SIG-M5 treated with dmso at 0.1 percent for 504 hours (cell line): ENCODE data around the gene VAV2.
"Not testable (repeated sequence)": the region's sequence is repeated elsewhere in the genome, so short reads cannot be mapped to it uniquely, and the experiment has no call there.

Experiments
- DNase-seq: peaks from one replicate; lab custom pipeline; 2025; ENCODE audit not compliant: unreplicated experiment; lab: John Stamatoyannopoulos, UW

VAV2 gene

DNA sequence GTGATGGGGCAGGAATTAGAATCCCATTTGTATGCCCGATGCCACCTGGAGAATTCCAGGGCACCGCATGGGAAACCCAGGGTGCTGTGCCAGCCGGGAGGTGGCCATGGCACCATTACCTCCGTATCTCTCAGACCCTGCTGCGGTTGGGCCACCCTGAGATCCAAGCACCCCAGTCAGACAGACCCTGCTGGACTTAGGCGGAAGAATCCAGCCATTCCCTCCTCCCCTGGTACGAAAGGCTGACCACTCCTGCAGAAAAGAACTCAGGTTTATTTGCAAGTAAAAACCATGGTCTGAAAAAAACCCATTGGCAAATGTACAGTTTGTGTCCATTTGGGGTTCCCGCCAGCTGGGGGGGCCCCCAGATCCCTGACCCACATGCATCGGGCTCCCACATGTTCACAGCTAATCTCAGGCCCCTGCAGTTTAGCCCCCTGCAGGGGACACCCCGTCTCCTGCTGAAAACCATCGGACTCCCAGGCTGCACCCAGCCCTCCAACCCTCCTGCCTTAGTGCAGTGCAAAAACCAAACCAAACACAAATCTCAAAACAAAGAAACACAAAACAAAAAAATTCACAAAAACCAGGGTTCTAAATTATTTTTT, 230.4 kb downstream of the VAV2 start:
- no peak for DNase-seq

DNA sequence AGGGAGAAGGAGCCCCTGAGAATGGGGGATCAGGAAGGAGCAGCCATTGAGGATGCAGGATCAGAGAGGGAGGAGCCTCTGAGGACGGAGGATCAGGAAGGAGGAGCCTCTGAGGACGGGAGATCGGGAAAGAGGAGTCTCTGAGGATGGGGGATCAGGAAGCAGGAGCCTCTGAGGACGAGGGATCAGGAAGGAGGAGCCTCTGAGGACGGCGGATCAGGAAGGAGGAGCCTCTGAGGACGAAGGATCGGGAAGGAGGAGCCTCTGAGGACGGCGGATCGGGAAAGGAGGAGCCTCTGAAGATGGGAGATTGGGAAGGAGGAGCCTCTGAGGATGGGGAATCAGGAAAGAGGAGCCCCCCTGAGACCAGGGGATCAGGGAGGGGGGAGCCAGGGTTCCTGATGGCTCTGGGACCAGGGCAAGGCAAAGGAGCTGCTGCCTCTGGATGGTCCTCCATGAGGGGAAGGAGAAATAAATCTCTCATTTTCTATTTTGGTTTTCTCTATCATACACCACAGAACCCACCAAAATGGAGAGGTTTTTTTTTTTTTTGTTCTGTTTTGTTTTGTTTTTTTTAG, 231.3 kb downstream of the VAV2 start:
- DNase-seq: no peak

DNA sequence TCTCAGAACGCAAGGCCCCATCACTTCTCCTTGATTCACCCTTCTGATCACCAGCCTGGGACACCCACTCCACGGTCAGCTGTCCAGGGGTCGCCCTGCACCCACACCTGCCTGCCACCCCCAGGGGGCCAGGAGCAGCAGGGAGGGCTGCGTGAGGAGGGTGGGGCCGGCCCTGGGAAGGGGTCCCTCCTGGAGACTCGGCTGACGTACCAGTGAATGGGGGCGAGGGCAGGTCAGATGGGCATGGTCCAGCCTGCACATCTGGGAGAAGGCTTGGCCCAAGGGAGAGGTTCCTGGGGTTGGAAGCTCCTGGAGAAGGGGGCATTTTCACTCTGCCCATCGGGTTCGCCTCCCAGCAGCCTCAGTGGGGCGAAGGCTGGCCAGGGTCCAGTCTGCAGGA, 232.2 kb downstream of the VAV2 start:
- no peak for DNase-seq

DNA sequence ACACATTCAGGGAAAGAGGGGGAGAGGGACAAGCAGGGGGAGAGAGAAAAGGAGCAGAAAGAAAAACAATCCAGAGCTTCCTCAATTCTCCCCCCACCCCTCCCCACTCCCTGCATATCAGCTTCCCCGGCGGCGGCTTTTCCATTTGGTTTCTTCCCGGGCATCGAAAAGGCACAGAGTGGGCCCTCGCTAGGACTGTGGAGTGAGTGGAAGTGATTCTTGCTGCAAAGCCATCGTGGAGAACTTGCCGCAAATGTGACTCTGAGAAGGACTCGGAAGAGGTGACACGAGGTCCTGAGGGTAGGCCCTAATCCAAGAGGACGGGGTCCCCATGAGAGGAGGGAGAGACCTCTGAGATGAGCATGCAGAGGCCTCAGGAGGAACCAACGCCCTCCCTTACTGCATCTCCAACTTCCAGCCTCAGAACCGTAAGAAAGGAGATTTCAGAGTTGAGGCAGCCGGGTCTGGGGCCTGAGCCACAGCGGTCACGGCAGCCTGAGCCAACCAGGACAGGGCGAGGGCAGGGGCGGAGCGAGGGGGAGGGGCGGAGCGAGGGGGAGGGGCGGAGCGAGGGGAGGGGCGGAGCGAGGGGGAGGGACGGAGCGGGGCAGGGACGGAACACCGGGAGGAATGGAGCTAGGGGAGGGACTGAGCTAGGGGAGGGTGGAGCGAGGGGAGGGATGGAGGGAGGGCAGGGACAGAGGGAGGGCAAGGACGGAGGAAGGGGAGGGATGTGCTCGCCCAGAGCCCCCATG, 232.8 kb downstream of the VAV2 start:
- DNase-seq: no peak

DNA sequence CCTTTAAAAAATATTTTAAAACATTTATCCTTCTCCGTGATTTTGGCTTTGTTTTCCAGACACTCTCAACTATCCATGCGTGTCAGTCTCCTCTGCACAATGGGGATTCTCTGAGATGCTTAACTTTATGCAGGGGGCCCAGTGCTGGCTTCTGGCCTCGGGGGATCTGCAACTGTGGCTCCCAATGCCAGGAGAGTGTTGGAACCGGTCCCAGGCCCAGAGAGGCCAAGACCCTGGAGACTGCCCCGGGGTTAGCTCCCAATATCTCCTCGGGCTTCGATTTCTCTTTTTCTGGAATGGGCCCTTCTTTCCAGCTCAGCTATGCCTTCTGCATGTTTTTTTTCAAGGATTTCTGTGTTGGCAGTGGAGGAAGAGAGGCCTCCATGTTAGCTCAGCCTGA, 233.9 kb downstream of the VAV2 start:
- DNase-seq: no peak

DNA sequence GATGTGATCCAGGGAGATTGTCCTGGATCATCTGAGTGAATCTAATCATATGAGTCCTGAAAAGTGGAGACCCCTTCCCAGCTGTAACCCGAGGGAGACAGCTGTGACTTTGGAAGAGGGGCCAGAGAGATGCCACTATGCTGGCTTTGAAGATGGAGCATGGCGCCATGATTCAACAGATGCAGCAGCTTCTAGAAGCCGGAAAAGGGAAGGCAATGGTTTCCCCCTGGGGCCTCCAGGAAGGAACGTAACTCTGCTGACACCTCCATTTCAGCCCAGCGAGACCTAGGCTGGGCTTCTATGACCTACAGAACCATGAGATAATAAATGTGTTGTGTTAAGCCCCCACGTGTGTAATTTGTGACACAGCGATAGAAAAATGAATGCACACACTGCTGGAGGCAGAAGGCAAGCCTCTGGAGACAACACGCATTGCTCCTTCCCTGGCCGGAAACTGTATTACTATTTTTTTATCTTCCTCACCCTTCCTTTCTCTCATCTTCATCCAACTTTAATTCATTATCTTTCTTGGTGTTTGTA, 237.4 kb downstream of the VAV2 start:
- no peak for DNase-seq

DNA sequence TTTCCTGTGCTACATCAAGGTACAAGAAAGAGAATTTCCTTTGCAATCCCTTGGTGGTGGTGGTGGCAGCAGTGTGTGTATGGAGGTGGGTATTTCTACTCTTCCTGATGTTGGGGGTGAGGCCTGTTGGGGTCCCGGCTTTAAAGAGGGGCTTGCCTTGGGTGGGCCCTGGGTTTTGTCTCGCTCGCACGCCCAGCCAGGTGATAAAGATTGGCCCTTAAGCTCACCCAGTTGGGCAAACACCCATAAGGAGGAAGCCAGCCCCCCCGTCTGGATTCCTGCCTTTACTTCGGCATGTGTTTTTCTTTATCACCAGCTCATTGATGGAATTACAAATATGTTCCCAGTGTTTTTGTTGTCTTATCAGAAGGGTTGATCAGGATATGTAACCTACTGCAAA, 237.9 kb downstream of the VAV2 start:
- no peak for DNase-seq

DNA sequence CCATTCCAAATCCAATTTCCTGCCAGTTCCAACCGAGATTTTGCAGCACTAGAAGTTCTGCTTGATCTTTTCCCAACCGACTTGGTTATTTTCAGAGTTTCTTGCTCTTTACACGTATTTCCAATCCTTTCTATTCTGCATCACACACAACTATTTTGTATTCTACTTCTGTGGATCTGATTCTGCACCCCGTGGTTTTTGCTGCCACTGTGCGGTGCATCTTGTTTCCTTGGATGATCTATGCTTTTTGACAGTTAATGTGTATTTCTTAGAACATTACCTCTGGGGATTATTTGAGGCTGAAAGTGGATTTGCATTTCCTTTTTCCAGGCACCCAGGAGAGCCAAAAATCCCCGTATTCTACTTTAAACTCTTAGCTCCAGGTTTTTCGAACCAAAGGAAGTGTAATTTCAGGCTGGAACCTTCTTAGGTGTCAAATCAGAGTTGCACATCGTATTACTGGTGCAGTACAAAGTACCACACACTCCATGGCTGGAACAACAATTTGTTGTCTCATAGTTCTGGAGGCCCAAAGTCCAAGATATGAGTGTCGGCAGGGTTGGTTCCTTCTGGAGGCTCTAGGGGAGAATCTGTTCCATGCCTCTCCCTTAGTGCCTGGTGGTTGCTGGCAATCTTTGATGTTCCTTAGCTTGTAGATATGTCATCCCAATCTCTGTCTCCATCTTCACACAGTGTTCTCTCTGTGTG, 239.2 kb downstream of the VAV2 start:
- no peak for DNase-seq

DNA sequence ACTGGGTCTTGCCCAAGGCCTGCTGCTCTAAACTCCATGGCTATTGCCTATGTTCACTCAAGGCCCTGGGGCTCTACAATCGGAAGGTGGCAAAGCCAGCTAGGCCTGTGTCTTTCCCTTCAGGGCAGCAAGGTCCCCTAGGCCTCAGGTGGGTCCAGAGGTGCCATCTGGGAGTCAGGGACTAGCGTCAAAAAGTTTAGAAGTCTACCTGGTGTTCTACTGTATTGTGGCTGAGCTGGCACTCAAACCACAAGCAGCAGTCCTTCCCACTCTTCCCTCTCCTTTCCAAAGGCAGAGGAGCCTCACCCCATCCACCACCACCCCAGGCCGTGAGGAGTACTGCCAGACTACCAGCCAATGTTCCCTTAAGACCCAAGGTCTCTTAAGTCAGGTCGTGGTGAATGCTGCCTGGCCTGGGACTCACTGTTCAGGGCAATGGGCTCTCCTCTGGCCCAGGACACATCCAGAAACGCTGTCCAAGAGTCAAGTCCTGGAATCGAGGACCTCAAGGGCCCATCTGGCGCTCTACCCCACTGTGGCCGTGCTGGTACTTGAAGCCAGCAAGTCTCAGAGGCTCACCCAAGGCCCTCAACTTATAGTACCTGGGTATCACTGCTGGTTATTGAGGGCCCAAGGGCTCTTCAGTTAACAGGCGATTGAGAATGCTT, 241.0 kb downstream of the VAV2 start:
- no peak for DNase-seq

DNA sequence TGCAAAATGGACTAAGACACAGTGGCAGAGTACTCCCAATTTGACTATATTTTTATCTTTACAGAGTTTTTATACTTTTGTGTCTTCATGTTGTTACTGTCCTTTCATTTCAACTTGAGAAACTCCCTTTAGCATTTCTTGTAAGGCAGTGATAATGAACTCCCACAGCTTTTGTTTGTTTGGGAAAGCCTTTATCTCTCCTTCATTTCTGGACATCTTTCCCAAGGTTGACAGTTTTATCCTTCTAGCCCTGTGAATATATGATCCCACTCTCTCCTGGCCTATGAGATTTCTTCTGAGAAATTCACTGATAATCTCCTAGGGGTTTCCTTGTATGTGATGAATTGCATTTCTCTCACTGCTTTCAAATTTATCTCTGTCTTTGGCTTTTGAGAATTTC, 244.8 kb downstream of the VAV2 start:
- DNase-seq: no peak

DNA sequence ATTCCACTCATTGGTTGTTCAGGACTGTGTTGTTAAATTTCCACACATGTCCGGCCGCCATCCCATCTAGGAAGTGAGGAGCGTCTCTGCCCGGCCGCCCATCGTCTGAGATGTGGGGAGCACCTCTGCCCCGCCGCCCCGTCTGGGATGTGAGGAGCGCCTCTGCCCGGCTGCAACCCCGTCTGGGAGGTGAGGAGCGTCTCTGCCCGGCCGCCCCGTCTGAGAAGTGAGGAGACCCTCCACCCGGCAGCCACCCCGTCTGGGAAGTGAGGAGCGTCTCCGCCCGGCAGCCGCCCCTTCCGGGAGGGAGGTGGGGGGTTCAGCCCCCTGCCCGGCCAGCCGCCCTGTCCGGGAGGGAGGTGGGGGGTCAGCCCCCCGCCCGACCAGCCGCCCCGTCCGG, 247.6 kb downstream of the VAV2 start:
- not testable (repeated sequence) for DNase-seq

DNA sequence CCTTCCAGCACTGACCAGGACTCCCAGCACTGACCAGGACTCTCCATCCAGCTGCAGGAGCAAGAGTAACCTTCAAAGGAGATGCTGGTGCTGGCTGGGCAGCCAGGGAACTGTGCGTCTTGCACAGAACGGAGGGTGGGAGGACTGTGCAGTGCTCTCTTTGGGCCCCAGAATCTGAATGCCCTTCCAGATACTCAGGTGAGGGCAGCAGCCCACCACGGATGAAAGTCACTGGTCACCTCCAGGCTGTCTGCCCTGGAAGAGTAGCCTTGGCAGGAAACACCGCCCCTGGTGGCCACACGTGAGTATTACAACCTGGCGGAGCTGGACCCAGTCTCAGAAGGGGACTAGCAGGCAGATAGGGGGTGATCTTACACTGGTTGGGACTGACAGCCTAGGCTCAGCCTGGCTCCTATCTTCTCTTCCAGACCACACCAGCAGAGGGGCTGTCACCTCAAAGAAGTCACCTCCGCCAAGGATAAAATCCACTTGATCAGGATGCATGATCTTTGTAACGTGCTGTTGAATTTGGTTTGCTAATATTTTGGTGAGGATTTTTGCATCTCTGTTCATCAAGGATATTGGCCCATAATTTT, 249.2 kb downstream of the VAV2 start:
- peak; percentile 68 for DNase-seq

DNA sequence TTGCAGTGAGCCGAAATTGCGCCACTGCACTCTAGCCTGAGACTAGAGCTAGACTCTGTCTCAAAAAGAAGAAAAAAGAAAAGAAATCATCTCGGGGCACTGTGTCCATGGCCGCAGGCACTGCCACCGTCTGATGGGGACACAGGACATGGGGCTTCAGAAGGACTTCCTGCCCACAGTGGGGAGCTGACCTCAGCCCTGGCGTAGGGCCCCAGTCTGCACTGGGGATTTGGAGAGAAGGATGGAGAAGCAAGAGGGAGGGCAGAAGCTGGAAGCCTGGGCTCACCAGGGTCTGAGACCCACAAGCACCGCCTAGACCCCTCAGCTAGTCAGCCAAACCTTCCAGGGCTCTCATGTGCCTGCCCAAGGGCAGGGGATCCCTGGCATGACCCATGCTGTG, 249.9 kb downstream of the VAV2 start:
- DNase-seq: no peak

DNA sequence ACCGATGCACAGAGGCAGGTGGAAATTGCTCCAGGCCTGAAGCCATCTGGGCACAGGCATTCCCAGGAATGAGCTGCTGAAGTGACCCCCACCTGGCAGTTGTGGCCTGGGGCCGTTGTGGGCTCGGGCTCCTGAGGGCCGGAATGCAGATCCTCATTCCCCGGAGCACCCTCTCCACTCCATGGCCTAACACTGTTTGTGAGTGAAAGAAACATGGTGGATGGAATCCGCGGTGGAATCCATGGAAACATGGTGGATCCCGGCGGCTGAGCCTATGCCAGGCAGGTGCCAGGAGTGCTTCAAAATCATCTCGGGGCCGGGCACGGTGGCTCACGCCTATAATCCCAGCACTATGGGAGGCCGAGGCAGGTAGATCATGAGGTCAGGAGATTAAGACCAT, 250.4 kb downstream of the VAV2 start:
- DNase-seq: no peak

DNA sequence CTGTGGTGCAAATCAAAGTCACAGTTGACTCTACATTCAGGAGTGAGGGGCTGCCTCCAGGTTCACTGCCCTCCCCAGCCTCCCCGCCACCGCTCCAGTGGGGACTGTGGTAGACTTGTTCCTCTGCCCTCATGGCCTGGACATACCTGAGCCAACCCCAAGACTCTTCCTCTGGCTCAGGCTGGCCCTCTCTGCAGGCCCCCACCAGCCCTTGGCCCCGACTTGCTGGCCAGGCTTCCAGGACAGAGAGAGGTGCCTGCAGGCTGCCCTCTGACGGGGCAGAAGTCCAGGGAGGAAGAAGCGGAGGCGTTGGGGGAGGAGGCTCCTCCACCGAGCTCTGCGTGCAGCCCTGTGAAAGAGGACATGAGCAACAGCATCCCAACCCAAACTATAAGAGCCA, 251.2 kb downstream of the VAV2 start:
- DNase-seq: no peak

DNA sequence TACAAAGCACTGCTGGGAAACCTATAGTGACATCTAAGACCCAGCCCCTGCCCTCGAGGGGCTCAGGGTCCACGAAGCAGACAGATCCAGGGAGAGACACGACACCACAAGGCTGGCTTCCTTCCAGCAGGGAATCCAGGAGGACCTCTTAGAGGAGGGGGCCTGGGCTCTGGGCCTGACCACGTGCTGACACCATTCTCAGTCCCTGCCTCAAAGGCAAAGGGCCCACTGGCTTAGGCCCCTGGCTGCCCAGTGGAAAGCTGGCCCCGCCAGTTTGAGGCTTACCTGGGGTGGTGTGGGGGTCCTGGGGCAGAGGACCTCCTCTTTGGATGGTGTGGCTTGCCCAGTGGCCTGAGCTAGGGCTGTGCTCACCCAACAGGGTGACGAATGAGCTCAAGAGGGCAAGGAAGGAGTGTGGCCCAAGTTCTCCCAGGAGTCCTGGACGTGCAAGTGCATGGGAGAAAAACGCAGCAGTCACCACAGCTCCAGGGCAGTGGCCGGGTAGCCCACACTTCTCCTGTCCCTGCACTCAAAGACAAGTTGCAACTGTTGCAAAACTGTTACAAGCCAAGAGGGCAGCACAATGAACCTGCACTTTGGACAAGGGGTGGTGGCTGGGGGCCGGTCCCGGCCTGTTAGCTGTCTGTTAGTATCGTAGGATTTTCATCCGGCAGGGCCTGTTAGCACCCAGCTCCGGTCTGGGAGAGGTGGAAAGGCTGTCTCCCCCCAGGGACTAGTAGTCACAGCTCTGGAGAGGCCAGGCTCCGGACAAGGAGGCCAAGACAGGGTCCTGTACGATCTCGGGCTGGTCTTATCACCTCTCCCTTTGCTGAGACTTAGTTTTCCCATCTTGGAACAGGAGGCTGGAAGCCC, 252.5 kb downstream of the VAV2 start:
- no peak for DNase-seq

DNA sequence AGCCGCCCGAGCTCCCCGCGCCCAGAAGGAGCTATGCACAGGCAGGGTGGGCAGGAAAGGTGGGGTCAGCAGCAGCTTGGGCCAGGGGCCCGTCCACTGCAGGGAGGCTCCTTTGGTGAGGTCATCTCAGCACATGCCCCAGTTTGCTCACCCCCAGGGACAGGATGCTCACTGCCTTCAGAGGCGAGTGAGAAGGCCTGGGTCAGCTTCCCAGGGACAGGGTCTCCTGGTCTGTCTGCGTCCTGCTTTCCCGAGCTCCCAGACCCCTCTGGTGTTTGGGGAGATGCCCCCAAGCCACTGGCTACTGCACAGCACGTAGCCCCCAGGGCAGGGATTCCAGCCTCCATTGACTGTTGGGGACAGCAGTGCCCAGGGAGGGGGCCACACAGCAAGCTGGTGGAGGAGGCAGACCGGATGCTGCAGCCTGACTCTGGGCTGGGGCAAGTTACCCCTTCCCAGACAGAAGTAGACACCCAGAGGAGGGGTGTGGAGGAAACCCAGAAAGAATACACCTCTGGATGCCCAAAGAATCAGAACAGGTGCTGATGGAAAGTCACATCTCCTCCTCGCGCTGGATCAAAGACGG, 253.4 kb downstream of the VAV2 start:
- no peak for DNase-seq

DNA sequence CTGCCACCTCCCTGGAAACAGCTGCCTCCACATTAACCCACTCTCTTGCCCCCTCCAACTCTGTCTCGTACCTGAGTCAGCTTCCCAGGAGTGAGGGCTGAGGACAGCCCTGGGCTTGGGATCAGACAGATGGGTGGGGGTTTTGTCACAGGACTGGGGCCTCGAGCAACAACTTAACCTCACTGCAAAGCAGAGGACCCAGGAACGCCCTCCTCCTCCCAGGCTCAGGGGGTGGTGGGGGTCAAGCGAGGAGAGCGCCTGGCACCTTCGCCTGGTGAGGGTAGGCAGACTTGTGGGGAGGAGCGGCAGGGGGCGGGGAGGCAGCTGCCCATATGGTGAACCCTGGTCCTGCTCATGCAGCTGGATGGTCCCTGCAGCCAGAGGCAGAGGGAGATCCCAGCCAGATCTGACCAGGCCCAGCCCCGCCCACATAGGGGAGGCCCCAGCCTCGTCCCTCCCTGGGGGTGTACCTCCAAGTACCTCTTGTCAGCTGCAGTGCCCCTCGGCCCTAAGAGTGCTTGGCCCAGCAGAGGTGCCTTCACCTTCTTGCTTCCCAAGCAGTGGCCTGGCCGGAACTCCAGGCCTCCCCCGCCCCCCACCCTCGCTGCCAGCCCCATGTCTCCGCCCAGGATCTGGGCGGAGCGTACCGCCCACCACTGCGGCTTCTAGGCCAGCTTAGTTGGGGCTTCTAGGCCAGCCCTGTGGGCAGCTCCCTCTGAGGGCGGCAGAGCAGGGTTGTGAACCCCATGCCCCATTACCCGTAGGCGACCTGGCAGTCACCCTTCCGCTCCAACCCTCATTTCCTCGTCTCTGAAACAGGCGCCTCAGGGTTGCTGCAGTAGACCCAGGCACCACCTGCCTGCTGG, 254.1 kb downstream of the VAV2 start, which contains the start of gene SARDH:
Gene SARDH, minus strand, starts transcription at position 579 of the 866 bp plus-strand sequence. CDS start 4,179 bp downstream, outside the sequence.
- DNase-seq: no peak
